ENCODE results near the gene IFT52.
"Not testable (repeated sequence)": the region's sequence is repeated elsewhere in the genome, so short reads cannot be mapped to it uniquely, and the experiment has no call there.

The IFT52 gene

GRCh38 chr20:43650997-43651525 is 60.3 kb downstream of the IFT52 start:
- in situ Hi-C loops (cut with HindIII; ENCODE audit: low sequenced_read_pairs): no loop called here

- in situ Hi-C loops (cut with HindIII; ENCODE audit: low sequenced_read_pairs): not testable (repeated sequence)
These were observed 61.0 kb downstream of the IFT52 start for GRCh38 chr20:43651650-43652184.

GRCh38 chr20:43653966-43654365 is 63.2 kb downstream of the IFT52 start:
- in situ Hi-C loops (cut with HindIII; ENCODE audit: low sequenced_read_pairs): no loop called here

GRCh38 chr20:43655176-43655575 is 64.4 kb downstream of the IFT52 start:
- in situ Hi-C loops (cut with HindIII; ENCODE audit: low sequenced_read_pairs): not testable (repeated sequence)

DNA sequence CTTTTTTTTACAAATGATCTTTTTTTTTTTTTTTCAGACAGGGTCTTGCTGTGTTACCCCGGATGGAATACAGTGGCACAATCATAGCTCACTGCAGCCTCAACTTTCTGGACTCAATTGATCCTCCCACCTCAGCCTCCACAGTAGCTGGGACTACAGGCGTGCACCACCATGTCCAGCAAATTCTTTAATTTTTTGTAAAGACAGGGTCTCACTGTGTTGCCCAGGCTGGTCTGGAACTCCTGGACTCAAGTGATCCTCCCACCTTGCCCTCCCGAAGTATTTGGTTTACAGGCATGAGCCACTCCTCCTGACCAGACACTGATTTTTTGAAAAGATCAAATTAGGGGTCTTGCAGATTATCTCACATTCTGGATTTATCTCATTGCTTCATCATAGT is 65.2 kb downstream of the IFT52 start:
- in situ Hi-C loops (cut with HindIII; ENCODE audit: low sequenced_read_pairs): no loop called here

- in situ Hi-C loops (cut with HindIII; ENCODE audit: low sequenced_read_pairs): no loop called here
These were observed 67.5 kb downstream of the IFT52 start for GRCh38 chr20:43658069-43658722.

- in situ Hi-C loops (cut with HindIII; ENCODE audit: low sequenced_read_pairs): no loop called here
These were observed 68.1 kb downstream of the IFT52 start for GRCh38 chr20:43658723-43659419.

GRCh38 chr20:43662943-43663655 is 72.4 kb downstream of the IFT52 start:
- in situ Hi-C loops (cut with HindIII; ENCODE audit: low sequenced_read_pairs): no loop called here

DNA sequence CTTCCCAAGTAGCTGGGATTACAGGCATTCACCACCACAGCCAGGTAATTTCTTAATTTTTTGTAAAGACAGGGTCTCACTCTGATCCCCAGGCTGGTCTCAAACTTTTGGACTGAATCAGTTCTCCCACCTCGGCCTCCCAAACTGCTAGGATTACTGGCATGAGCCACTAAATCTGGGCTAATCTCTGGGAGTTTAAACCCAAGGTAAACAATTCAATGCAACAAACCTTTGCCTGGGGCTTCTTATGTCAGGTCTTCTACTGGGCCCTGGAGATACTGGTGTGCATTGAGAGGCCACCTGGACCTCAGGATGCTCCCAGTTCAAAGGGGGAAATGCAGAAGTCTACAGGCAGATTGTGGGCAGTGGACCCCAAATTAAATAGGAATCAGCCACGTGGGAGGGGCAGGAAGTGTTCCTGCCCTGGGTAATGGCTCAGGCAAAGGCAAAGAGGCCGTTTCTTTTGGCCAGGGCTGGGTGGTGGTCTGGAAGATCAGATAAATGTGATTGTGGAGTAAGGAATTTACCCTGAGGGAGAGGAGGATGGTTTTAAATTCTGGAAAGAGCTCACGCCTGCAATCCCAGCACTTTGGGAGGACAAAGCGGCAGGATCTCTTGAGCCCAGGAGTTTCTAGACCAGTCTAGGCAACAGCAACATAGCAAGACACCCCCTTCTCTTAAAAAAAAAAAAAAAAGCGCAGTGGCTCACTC is 74.9 kb downstream of the IFT52 start:
- in situ Hi-C loops (cut with HindIII; ENCODE audit: low sequenced_read_pairs): no loop called here

DNA sequence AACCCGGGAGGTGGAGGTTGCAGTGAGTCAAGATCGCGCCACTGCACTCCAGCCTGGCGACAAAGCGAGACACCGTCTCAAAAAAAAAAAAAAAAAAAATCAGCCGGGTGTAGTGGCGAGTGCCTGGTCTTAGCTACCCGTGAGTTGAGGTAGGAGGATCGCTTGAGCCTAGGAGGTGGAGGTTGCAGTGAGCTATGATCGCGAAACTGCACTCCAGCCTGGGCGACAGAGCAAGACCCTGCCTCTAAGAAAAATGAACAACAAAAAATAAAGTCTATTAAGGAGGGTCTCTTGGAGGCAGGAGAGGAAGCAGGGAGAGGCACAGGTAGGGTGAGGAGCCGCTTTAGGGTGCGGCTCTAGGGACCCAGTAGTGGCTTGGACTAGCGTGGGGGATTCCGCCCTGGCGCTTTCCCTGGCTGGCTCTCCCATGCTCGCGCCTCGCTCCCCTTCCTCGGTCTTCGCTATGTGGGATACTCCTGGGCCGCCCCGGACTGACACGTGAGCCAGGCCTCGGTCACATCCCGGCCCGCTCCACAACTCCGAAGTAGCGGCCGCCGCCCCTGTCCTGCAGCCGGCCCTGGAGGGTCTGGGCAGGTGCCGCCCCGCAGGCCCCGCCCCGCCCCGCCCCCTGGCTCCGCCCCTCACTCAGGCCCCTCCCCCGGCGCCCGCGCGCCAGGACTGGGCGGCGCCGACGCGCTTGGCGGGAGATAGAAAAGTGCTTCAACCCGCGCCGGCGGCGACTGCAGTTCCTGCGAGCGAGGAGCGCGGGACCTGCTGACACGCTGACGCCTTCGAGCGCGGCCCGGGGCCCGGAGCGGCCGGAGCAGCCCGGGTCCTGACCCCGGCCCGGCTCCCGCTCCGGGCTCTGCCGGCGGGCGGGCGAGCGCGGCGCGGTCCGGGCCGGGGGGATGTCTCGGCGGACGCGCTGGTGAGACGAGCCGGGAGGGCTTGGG is 75.9 kb downstream of the IFT52 start, which contains the start of gene MYBL2:
MYBL2 (plus strand) TSS at position 739 of the 953 bp plus-strand sequence; CDS start at position 909, 170 bp downstream.
- in situ Hi-C loops (cut with HindIII; ENCODE audit: low sequenced_read_pairs): no loop called here

DNA sequence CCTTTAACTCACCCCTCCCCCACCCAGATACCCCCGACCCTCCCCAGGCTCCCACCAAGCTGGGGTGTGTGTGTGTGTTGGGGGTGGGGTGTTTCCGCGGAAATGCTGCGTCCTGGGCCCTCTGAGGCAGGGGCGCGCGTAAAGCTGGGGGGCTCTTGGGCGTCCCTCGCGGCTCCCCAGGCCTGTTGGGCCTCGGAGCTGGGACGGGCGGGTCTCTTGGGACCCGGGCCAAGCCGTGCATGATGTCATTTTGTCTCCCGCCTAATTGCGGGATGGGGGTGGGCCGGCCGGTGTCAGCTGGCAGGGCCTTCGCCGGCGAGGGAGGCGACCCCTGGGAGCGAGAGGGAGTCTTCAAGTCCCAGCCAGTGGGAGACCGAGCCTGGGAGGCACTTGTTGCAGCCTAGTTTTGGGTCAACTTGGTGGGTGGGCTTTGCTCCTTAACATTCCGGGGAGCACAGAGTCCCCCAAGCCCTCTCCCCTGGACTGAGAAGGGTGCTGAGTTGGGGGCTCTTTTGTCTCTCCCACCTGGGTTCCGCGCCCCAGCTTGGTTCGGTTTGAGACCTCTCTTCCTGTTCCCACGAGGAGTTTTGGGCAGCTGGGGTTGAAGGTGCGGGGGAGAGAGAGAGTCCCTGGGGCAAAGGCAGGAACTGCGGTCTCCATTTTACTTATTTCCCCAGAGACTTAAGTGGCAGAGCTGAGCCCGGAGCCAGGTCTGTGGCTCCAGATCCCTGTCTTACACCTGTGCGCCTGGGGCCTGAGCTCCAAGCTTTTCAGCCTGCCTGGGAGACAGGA is 76.8 kb downstream of the IFT52 start:
- in situ Hi-C loops (cut with HindIII; ENCODE audit: low sequenced_read_pairs): no loop called here

DNA sequence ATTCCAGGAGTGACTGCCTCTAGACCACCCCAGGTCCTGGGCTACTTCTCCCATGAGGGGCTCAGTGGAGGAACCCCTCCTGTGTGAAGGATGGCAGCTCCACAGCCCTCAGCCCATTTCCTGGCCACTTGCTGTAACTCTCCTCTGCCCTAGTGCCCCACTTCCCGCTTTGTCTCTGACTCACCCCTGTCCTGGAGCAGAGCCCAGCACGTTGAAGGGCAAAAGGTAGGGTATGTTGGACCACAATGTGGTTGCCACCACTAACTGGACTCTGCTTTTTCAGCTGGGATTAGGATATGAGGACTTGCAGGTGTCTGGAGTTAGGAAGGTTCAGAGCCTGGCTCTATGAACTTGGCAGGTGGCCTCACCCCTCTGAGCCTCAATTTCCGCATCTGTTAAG is 78.6 kb downstream of the IFT52 start:
- in situ Hi-C loops (cut with HindIII; ENCODE audit: low sequenced_read_pairs): no loop called here

DNA sequence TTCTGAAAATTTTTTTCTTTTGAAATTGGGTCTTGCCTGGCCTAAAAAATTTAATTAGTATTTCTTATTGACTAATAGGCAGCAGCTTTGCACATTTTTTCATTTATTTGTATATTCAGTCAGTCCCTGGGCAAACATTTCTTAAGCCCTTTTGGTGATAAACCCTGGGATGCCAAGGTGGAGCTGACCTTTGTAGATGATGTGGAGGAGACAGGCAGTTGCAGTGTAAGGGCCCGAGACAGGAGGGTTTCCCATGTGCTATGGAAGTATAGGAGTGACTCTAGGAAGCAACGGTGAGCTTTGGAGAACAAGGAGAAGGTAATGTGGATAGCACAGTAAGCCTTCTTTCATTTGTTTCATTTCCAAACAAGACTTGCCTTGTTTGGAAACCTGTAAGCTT is 79.7 kb downstream of the IFT52 start:
- in situ Hi-C loops (cut with HindIII; ENCODE audit: low sequenced_read_pairs): no loop called here

DNA sequence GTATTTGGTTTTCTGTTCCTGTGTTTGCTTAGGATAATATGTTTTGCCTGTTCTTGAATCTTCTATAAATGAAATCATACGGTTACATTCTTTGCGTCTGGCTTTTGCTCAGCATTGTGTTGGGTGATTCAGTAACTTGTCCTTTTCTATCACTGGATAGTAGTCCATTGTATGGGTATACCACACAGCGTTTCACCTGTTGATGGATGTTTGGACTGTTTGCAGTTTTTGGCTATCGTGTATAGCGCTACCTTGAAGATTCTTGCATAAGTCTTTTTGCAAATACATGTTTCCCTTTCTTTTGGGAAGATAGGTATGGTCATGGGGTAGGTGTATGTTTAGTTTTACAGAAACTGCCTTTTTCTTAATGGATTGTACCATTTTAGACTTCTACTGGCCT is 85.6 kb downstream of the IFT52 start:
- in situ Hi-C loops (cut with HindIII; ENCODE audit: low sequenced_read_pairs): no loop called here

DNA sequence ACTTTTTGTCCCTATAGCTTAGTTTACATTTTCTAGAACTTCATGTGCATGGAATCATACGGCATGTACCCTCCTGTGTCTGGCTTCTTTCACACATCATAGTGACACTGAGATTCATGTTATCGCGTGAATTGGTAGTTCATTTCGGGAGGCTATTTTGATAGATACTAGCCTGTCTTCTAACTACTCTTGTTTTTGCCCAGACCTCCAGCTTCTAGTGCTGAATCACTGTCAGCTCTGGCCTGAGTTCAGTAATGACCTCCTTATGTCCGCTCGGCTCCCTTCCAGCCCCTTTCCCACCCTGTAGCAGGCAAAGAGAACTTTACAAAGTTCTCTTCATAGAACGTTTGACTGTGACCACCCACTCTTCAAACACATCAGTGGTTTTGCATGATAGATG is 90.2 kb downstream of the IFT52 start:
- in situ Hi-C loops (cut with HindIII; ENCODE audit: low sequenced_read_pairs): no loop called here

GRCh38 chr20:43681468-43681942 is 90.8 kb downstream of the IFT52 start:
- in situ Hi-C loops (cut with HindIII; ENCODE audit: low sequenced_read_pairs): no loop called here

DNA sequence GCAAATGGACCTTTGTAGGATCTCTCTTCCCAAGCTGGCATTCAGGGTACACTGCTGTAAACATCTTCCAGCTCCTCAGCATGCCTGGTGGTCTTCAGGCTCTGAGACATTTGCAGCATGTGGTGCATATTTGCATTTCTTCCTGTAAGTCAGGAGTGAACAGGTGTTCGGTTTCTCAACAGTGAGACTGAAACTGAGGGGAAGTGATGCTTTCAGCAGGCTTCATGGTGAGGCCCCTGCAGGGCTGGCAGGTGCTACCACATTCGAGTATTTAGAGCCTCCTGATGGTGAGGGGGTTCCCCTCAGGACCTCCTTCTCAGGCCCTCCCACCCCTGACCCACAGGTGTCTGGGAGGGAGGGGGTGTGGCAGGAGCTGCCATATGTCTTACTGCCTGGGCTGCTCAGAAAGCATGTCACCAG is 91.3 kb downstream of the IFT52 start:
- in situ Hi-C loops (cut with HindIII; ENCODE audit: low sequenced_read_pairs): no loop called here

GRCh38 chr20:43682446-43682845 is 91.7 kb downstream of the IFT52 start:
- in situ Hi-C loops (cut with HindIII; ENCODE audit: low sequenced_read_pairs): no loop called here

DNA sequence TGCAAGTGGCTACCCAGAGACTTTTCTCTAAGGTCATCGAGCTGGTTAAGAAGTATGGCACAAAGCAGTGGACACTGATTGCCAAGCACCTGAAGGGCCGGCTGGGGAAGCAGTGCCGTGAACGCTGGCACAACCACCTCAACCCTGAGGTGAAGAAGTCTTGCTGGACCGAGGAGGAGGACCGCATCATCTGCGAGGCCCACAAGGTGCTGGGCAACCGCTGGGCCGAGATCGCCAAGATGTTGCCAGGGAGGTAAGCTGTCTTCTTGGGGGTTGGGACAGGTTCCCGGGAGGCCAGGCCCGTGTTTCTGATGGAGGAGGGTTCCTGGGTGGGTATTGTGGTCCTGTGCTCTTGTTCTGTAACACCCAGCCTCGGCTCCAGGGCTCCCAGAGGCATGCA is 96.1 kb downstream of the IFT52 start:
- in situ Hi-C loops (cut with HindIII; ENCODE audit: low sequenced_read_pairs): no loop called here
